Stimulated activated CD8-positive, alpha-beta memory T cell treated with anti-CD3 and anti-CD28 coated beads, Interleukin-15, amount 100 ng/mL, for 24 hours (primary cell): ENCODE data around the gene NOL7.

ENCODE experiments used
- DNase-seq: peaks from one replicate; pipeline ENCODE4 v3.0.0-alpha.2; 2020; ENCODE audit warnings: low read depth

Gene NOL7

GRCh38 chr6:13597073-13597472, 18.1 kb upstream of the NOL7 start:
- no peak for DNase-seq

- DNase-seq: no peak
Measured at GRCh38 chr6:13600036-13600435, 15.1 kb upstream of the NOL7 start.

- no peak for DNase-seq
Measured at GRCh38 chr6:13604135-13604534, 11.0 kb upstream of the NOL7 start.

GRCh38 chr6:13604546-13605416, 10.4 kb upstream of the NOL7 start:
- no peak for DNase-seq

- DNase-seq: no peak
Measured at GRCh38 chr6:13605634-13606033, 9.5 kb upstream of the NOL7 start.

- DNase-seq: no peak
Measured at GRCh38 chr6:13611715-13612114, 3.4 kb upstream of the NOL7 start.

GRCh38 chr6:13613029-13613594, 2.0 kb upstream of the NOL7 start:
- DNase-seq: no peak

GRCh38 chr6:13614126-13614925, 809 bp upstream of the NOL7 start:
- DNase-seq: peak; percentile 14

GRCh38 chr6:13615792-13616120, 621 bp downstream of the NOL7 start:
- peak; percentile 21 for DNase-seq

- no peak for DNase-seq
Measured at GRCh38 chr6:13617066-13617465, 1.9 kb downstream of the NOL7 start.

GRCh38 chr6:13624871-13625288, 9.7 kb downstream of the NOL7 start:
- no peak for DNase-seq

- no peak for DNase-seq
Measured at GRCh38 chr6:13629459-13630116, 14.5 kb downstream of the NOL7 start.

GRCh38 chr6:13630499-13630898, 15.4 kb downstream of the NOL7 start:
- DNase-seq: no peak

- DNase-seq: no peak
Measured at GRCh38 chr6:13633343-13633742, 18.2 kb downstream of the NOL7 start.

- DNase-seq: no peak
Measured at GRCh38 chr6:13635948-13636658, 21.0 kb downstream of the NOL7 start.

GRCh38 chr6:13638014-13638413, 22.9 kb downstream of the NOL7 start:
- no peak for DNase-seq

- DNase-seq: no peak
Measured at GRCh38 chr6:13638626-13639025, 23.5 kb downstream of the NOL7 start.

GRCh38 chr6:13641315-13641714, 26.2 kb downstream of the NOL7 start:
- no peak for DNase-seq

GRCh38 chr6:13643125-13643524, 28.0 kb downstream of the NOL7 start:
- DNase-seq: no peak

- no peak for DNase-seq
Measured at GRCh38 chr6:13648850-13649249, 33.7 kb downstream of the NOL7 start.

- no peak for DNase-seq
Measured at GRCh38 chr6:13649393-13649792, 34.3 kb downstream of the NOL7 start.

GRCh38 chr6:13653296-13653695, 38.2 kb downstream of the NOL7 start:
- DNase-seq: no peak
